ENCODE measurements around the gene CMSS1.

Gene CMSS1

GRCh38 chr3:99875929-99876841 lies 58.5 kb downstream of the CMSS1 start:
- H3K36me3 ChIP-seq (ENCODE audit: control insufficient read depth, insufficient read depth, low read length) = no peaks in the 10 kb centered on the region
- H3K27ac ChIP-seq (ENCODE audit: low read depth, low read length) = peak overlapping the region; percentile 55; the same call in 1 of the 2 replicates
- peak overlapping the region; percentile 55 for H3K4me3 ChIP-seq (ENCODE audit: low read depth, low read length)
- H3K9me3 ChIP-seq (ENCODE audit: control insufficient read depth, insufficient read depth, low read depth, low read length) = no peaks in the 10 kb centered on the region
- H3K4me1 ChIP-seq (ENCODE audit: control insufficient read depth, insufficient read depth, low read length) = peaks cover 31% of the 10 kb centered on the region
- peaks cover 79% of the 10 kb centered on the region for H3K27me3 ChIP-seq (ENCODE audit: control insufficient read depth, insufficient read depth, low read length)
- peak overlapping the region; percentile 70 for H3K9ac ChIP-seq (ENCODE audit: low read length)

GRCh38 chr3:99877031-99877579 lies 59.4 kb downstream of the CMSS1 start:
- Histone ChIP-seq H3K27ac (ENCODE audit: low read depth, low read length) (no peak overlapping the region), H3K9ac (ENCODE audit: low read length) (no peak overlapping the region), H3K27me3 (ENCODE audit: control insufficient read depth, insufficient read depth, low read length) (peaks cover 72% of the 10 kb centered on the region), H3K9me3 (ENCODE audit: control insufficient read depth, insufficient read depth, low read depth, low read length) (no peaks in the 10 kb centered on the region), H3K36me3 (ENCODE audit: control insufficient read depth, insufficient read depth, low read length) (no peaks in the 10 kb centered on the region), H3K4me3 (ENCODE audit: low read depth, low read length) (no peak overlapping the region), H3K4me1 (ENCODE audit: control insufficient read depth, insufficient read depth, low read length) (peaks cover 22% of the 10 kb centered on the region)

DNA sequence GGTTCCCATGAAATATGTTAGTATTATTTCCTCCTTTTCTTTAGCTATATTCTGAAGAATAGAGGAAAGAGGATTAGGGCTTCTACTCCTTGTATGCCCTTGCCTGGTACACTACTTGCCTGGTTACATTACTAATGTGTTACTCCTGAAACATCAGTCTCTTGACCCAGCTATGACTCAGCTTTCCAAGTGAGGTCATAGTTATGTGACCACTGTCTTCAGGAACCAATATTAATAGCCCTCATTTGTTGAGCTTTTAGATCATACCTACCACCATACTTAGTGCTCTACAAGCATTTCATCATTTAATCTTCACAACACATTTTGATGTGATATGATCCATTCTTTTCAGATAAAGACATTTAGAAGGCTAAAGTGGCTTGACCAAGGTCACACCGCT lies 60.3 kb downstream of the CMSS1 start:
- Histone ChIP-seq H3K4me3 (ENCODE audit: low read depth, low read length) (no peak overlapping the region), H3K9me3 (ENCODE audit: control insufficient read depth, insufficient read depth, low read depth, low read length) (no peaks in the 10 kb centered on the region), H3K27ac (ENCODE audit: low read depth, low read length) (no peak overlapping the region), H3K4me1 (ENCODE audit: control insufficient read depth, insufficient read depth, low read length) (peaks cover 19% of the 10 kb centered on the region), H3K9ac (ENCODE audit: low read length) (no peak overlapping the region), H3K27me3 (ENCODE audit: control insufficient read depth, insufficient read depth, low read length) (peaks cover 64% of the 10 kb centered on the region), H3K36me3 (ENCODE audit: control insufficient read depth, insufficient read depth, low read length) (no peaks in the 10 kb centered on the region)

DNA sequence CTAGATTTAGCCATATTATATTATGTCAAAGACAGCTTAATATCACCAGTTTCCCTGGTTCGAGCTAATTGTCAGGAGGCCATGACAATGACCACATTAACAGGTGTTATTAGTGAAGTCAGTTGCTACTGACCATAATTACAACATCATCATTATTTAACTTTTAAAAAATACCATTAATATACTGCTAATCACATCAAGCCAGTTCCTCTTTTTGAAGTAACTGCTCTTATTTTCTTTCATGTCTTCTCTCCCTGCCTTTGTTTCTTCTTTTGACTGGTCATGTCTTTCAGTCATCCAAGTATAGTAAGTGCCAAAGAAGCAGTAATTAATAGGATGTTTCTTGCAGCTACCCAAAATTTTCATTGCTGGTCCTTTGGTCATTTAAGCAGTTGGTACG lies 61.6 kb downstream of the CMSS1 start:
- Histone ChIP-seq H3K4me3 (ENCODE audit: low read depth, low read length) (no peak overlapping the region), H3K9ac (ENCODE audit: low read length) (no peak overlapping the region), H3K9me3 (ENCODE audit: control insufficient read depth, insufficient read depth, low read depth, low read length) (no peaks in the 10 kb centered on the region), H3K27me3 (ENCODE audit: control insufficient read depth, insufficient read depth, low read length) (peaks cover 51% of the 10 kb centered on the region), H3K36me3 (ENCODE audit: control insufficient read depth, insufficient read depth, low read length) (no peaks in the 10 kb centered on the region), H3K27ac (ENCODE audit: low read depth, low read length) (no peak overlapping the region), H3K4me1 (ENCODE audit: control insufficient read depth, insufficient read depth, low read length) (peaks cover 24% of the 10 kb centered on the region)

GRCh38 chr3:99881121-99881524 lies 63.5 kb downstream of the CMSS1 start:
- Histone ChIP-seq H3K27ac (ENCODE audit: low read depth, low read length) (no peak overlapping the region), H3K27me3 (ENCODE audit: control insufficient read depth, insufficient read depth, low read length) (peaks cover 37% of the 10 kb centered on the region), H3K4me3 (ENCODE audit: low read depth, low read length) (no peak overlapping the region), H3K4me1 (ENCODE audit: control insufficient read depth, insufficient read depth, low read length) (peaks cover 37% of the 10 kb centered on the region), H3K9ac (ENCODE audit: low read length) (no peak overlapping the region), H3K36me3 (ENCODE audit: control insufficient read depth, insufficient read depth, low read length) (no peaks in the 10 kb centered on the region), H3K9me3 (ENCODE audit: control insufficient read depth, insufficient read depth, low read depth, low read length) (no peaks in the 10 kb centered on the region)

GRCh38 chr3:99882436-99883137 lies 64.9 kb downstream of the CMSS1 start:
- no peak overlapping the region for H3K9ac ChIP-seq (ENCODE audit: low read length)
- no peak overlapping the region for H3K4me3 ChIP-seq (ENCODE audit: low read depth, low read length)
- peaks cover 25% of the 10 kb centered on the region for H3K27me3 ChIP-seq (ENCODE audit: control insufficient read depth, insufficient read depth, low read length)
- H3K27ac ChIP-seq (ENCODE audit: low read depth, low read length) = no peak overlapping the region
- no peaks in the 10 kb centered on the region for H3K9me3 ChIP-seq (ENCODE audit: control insufficient read depth, insufficient read depth, low read depth, low read length)
- peaks cover 24% of the 10 kb centered on the region for H3K4me1 ChIP-seq (ENCODE audit: control insufficient read depth, insufficient read depth, low read length)
- no peaks in the 10 kb centered on the region for H3K36me3 ChIP-seq (ENCODE audit: control insufficient read depth, insufficient read depth, low read length)

GRCh38 chr3:99883138-99883461 lies 65.4 kb downstream of the CMSS1 start:
- Histone ChIP-seq H3K9me3 (ENCODE audit: control insufficient read depth, insufficient read depth, low read depth, low read length) (no peaks in the 10 kb centered on the region), H3K36me3 (ENCODE audit: control insufficient read depth, insufficient read depth, low read length) (no peaks in the 10 kb centered on the region), H3K4me3 (ENCODE audit: low read depth, low read length) (no peak overlapping the region), H3K27ac (ENCODE audit: low read depth, low read length) (no peak overlapping the region), H3K4me1 (ENCODE audit: control insufficient read depth, insufficient read depth, low read length) (peaks cover 19% of the 10 kb centered on the region), H3K9ac (ENCODE audit: low read length) (no peak overlapping the region), H3K27me3 (ENCODE audit: control insufficient read depth, insufficient read depth, low read length) (peaks cover 20% of the 10 kb centered on the region)

GRCh38 chr3:99883693-99884092 lies 66.0 kb downstream of the CMSS1 start:
- H3K27me3 ChIP-seq (ENCODE audit: control insufficient read depth, insufficient read depth, low read length) = peaks cover 14% of the 10 kb centered on the region; the same call in 1 of the 2 replicates
- H3K27ac ChIP-seq (ENCODE audit: low read depth, low read length) = no peak overlapping the region
- no peak overlapping the region for H3K4me3 ChIP-seq (ENCODE audit: low read depth, low read length)
- peaks cover 17% of the 10 kb centered on the region for H3K4me1 ChIP-seq (ENCODE audit: control insufficient read depth, insufficient read depth, low read length)
- no peaks in the 10 kb centered on the region for H3K9me3 ChIP-seq (ENCODE audit: control insufficient read depth, insufficient read depth, low read depth, low read length)
- H3K9ac ChIP-seq (ENCODE audit: low read length) = no peak overlapping the region
- no peaks in the 10 kb centered on the region for H3K36me3 ChIP-seq (ENCODE audit: control insufficient read depth, insufficient read depth, low read length)

- Histone ChIP-seq H3K27ac (ENCODE audit: low read depth, low read length) (no peak overlapping the region), H3K4me3 (ENCODE audit: low read depth, low read length) (no peak overlapping the region), H3K36me3 (ENCODE audit: control insufficient read depth, insufficient read depth, low read length) (no peaks in the 10 kb centered on the region), H3K9ac (ENCODE audit: low read length) (no peak overlapping the region), H3K9me3 (ENCODE audit: control insufficient read depth, insufficient read depth, low read depth, low read length) (no peaks in the 10 kb centered on the region), H3K4me1 (ENCODE audit: control insufficient read depth, insufficient read depth, low read length) (peaks cover 17% of the 10 kb centered on the region), H3K27me3 (ENCODE audit: control insufficient read depth, insufficient read depth, low read length) (peaks cover 6% of the 10 kb centered on the region; the same call in 1 of the 2 replicates)
Measured at GRCh38 chr3:99884484-99884883, 66.8 kb downstream of the CMSS1 start.

GRCh38 chr3:99885085-99885484 lies 67.4 kb downstream of the CMSS1 start:
- Histone ChIP-seq H3K4me1 (ENCODE audit: control insufficient read depth, insufficient read depth, low read length) (peaks cover 18% of the 10 kb centered on the region), H3K4me3 (ENCODE audit: low read depth, low read length) (no peak overlapping the region)

GRCh38 chr3:99885851-99886250 lies 68.2 kb downstream of the CMSS1 start:
- no peak overlapping the region for H3K4me3 ChIP-seq (ENCODE audit: low read depth, low read length)
- H3K4me1 ChIP-seq (ENCODE audit: control insufficient read depth, insufficient read depth, low read length) = peaks cover 25% of the 10 kb centered on the region
- no peak overlapping the region for H3K9ac ChIP-seq (ENCODE audit: low read length)
- no peak overlapping the region for H3K27ac ChIP-seq (ENCODE audit: low read depth, low read length)
- no peaks in the 10 kb centered on the region for H3K36me3 ChIP-seq (ENCODE audit: control insufficient read depth, insufficient read depth, low read length)
- no peaks in the 10 kb centered on the region for H3K27me3 ChIP-seq (ENCODE audit: control insufficient read depth, insufficient read depth, low read length)
- H3K9me3 ChIP-seq (ENCODE audit: control insufficient read depth, insufficient read depth, low read depth, low read length) = no peaks in the 10 kb centered on the region

More at GRCh38 chr3:99885085-99885484, 67.4 kb downstream of the CMSS1 start:
- Histone ChIP-seq H3K27me3 (ENCODE audit: control insufficient read depth, insufficient read depth, low read length) (no peaks in the 10 kb centered on the region), H3K9ac (ENCODE audit: low read length) (no peak overlapping the region), H3K36me3 (ENCODE audit: control insufficient read depth, insufficient read depth, low read length) (no peaks in the 10 kb centered on the region), H3K9me3 (ENCODE audit: control insufficient read depth, insufficient read depth, low read depth, low read length) (no peaks in the 10 kb centered on the region), H3K27ac (ENCODE audit: low read depth, low read length) (no peak overlapping the region)

All from HUES6 (cell line).